ENCODE data around the gene ADA. TPM values are rescaled to one million over a fixed set of nuclear protein-coding genes. Genes with fewer than 3 reads are reported as not detected.
"Not testable (repeated sequence)": the region's sequence is repeated elsewhere in the genome, so short reads cannot be mapped to it uniquely, and the experiment has no call there.

Gene ADA
- total RNA-seq, 4 donors from 2014 or later = 2.2 to 5.1 (median 3.0) TPM

DNA sequence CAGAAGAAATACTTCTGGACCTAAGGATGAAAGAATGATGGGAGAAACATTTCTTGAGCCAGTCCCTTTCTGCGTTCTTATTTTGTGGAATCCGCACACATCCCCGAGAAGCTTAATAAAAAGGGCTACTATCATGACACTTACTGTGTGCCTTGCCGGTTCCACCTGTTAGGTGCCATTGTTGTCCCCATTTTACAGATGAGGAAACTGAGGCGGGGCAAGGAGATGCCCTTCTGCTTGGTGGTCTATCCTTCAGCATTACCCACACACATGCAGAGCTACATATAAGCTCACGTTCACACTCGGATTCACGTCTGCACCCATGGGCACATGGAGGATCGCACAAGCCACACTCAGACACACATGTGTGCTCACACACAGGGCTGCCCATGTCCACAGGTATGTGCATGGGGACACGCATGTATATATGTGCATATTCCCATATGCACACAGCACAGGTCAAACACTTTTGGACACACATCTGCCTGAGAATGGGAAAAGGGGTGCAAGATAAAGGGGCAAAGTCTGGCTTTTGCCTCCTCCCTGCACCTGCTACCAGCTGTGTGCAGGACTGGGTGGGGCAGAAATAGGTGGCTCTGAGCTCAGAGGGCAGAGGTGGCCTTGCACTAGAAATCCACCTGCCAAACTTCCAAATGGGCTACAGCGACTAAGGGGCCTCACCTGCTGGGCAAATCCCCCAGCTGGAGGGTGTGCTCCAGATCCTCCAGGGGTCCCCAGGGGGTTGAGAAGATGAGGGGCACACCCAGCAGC, 30.5 kb upstream of the ADA start:
- ATAC-seq (no peak), DNase-seq (no peak)
- intact Hi-C loops (cut with DNase I; ENCODE audit: low total_unique reads) = loop anchor here (5.0 kb wide), 1 partner anchor 295 kb away; no protein-coding TSS in a partner anchor
- Histone ChIP-seq H3K27ac (no peak overlapping the region), H3K9me3 (no peaks in the 10 kb centered on the region), H3K4me1 (peaks cover 4 to 8% of the 10 kb centered on the region in 2 donors), H3K27me3 (no peaks in the 10 kb centered on the region), H3K36me3 (no peaks in the 10 kb centered on the region), H3K4me3 (no peak overlapping the region)
- TF ChIP-seq, protein P1, sequence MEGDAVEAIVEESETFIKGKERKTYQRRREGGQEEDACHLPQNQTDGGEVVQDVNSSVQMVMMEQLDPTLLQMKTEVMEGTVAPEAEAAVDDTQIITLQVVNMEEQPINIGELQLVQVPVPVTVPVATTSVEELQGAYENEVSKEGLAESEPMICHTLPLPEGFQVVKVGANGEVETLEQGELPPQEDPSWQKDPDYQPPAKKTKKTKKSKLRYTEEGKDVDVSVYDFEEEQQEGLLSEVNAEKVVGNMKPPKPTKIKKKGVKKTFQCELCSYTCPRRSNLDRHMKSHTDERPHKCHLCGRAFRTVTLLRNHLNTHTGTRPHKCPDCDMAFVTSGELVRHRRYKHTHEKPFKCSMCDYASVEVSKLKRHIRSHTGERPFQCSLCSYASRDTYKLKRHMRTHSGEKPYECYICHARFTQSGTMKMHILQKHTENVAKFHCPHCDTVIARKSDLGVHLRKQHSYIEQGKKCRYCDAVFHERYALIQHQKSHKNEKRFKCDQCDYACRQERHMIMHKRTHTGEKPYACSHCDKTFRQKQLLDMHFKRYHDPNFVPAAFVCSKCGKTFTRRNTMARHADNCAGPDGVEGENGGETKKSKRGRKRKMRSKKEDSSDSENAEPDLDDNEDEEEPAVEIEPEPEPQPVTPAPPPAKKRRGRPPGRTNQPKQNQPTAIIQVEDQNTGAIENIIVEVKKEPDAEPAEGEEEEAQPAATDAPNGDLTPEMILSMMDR (IDR thresholded peaks at IDR 0.05 in 4 of 5, conservative IDR thresholded peaks at IDR 0.05 in 1 of 5) = no peak
- no peak for TF ChIP-seq POLR2A (IDR thresholded peaks at IDR 0.05)
- in situ Hi-C loops (cut with MboI; ENCODE audit: low sequenced_read_pairs in 4 of 4) = loop anchor here (5.0 to 10.0 kb wide), 3 partner anchors 183 to 297 kb away; no protein-coding TSS in a partner anchor

DNA sequence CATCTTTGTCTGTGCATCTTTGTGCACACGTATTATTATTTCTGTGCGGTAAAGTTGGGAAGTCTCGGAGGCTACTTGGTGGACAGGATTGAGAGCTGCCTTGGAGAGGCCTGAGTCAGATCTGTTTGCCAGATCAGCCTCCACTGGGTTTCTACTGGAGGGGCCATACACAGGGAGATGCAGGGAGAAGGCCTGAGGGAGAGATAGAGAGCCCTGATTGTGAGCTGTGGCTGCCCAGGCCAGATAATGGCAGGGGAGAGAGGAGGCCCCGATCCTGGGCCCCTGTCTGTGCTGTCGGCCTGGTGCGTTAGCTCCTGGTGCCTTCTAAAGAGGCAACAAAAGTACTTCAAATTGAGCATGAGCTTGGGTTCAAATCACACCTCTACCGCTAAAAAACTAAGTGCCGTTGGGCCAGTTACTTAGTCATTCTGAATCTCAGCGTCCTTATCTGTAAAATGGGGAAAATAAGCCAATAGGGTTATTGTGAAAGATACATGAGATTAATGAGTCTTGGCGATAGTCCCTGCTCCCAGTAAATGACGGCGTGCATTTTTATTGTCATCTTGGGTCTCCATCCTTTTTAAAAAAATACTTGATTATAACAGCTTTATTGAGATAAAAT, 27.6 kb upstream of the ADA start:
- Histone ChIP-seq H3K4me3 (no peak overlapping the region), H3K27me3 (no peaks in the 10 kb centered on the region), H3K9me3 (no peaks in the 10 kb centered on the region), H3K4me1 (no peaks in the 10 kb centered on the region), H3K27ac (no peak overlapping the region), H3K36me3 (no peaks in the 10 kb centered on the region)
- ATAC-seq (no peak), DNase-seq (no peak)
- intact Hi-C loops (cut with DNase I; ENCODE audit: low total_unique reads) = no loop called here
- TF ChIP-seq, protein P1 (IDR thresholded peaks at IDR 0.05 in 4 of 5, conservative IDR thresholded peaks at IDR 0.05 in 1 of 5) = no peak
- in situ Hi-C loops (cut with MboI; ENCODE audit: low sequenced_read_pairs in 4 of 4) = no loop called here

DNA sequence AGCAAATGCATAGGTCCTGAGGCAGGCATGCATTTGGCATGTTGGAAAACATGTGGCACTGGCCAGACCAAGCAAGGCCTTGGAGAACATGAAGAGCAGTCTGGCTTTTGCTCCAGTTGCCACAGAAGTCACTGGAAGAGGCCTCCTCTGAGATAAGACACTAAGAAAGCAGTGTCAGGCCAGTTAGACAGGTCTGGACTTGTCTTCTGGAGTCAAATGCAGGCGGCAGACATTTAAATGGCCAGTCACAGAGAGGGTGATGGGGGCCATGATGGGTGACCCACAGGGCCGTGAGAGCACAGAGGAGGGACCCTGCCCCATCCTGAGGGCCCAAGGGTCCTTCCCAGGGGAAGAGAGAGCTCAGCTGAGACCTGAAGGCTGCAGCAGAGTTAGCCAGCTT, 26.7 kb upstream of the ADA start:
- Histone ChIP-seq H3K27ac (no peak overlapping the region), H3K27me3 (no peaks in the 10 kb centered on the region), H3K9me3 (no peaks in the 10 kb centered on the region), H3K36me3 (no peaks in the 10 kb centered on the region), H3K4me1 (no peaks in the 10 kb centered on the region), H3K4me3 (no peak overlapping the region)
- no peak for ATAC-seq
- in situ Hi-C loops (cut with MboI; ENCODE audit: low sequenced_read_pairs in 4 of 4) = no loop called here
- no peak for TF ChIP-seq POLR2A (IDR thresholded peaks at IDR 0.05)
- TF ChIP-seq, protein P1 (IDR thresholded peaks at IDR 0.05 in 4 of 5, conservative IDR thresholded peaks at IDR 0.05 in 1 of 5) = no peak
- intact Hi-C loops (cut with DNase I; ENCODE audit: low total_unique reads) = no loop called here
- DNase-seq = no peak

DNA sequence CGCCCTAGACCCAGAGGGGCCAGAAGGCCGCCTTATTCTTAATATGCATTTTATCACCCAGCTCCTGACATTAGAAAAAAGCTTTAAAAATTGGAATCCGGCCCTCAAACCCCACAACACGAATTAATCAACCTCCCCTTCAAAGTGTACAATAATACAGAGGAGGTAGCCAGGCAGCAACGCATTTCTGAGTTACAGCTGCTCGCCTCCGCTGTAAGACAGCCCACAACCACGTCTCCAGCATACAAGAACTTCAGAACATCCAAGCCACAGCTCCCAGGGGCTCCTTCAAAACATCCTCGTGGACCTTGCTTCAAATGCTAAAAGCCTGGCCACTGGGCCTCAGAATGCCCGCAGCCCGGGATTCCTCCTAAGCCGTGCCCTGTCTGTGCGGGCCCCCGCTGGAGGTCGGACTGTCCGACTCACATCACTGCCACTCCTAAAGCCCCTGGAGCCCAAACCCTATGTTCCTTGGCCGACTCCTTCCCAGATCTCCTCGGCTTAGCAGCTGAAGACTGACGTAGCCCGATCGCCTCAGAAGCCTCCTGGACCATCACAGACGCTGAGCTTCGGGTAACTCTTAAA, 20.9 kb upstream of the ADA start:
- H3K9me3 ChIP-seq; H3K27me3 ChIP-seq; H3K36me3 ChIP-seq; ATAC-seq; DNase-seq; H3K4me3 ChIP-seq; in situ Hi-C loops (cut with MboI; ENCODE audit: low sequenced_read_pairs in 4 of 4); H3K27ac ChIP-seq; H3K4me1 ChIP-seq; intact Hi-C loops (cut with DNase I; ENCODE audit: low total_unique reads): not testable (repeated sequence)

DNA sequence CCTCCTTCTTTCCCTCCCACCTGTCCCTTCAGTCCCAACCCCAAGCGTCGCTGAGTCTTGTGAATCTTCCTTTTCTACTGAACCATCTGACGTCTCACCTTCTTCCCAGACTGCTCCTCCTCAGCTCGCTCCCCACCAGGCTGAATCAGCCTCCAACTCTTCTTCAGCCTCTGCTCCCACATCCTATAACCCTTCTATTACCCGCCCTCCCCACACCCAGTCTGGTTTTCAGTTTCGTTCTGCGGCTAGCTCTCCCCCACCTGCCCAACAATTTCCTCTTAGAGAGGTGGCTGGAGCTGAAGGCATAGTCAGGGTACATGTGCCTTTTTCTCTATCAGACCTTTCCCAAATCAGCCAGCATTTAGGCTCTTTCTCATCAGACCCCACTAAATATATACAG, 20.0 kb upstream of the ADA start:
- H3K4me1 ChIP-seq; in situ Hi-C loops (cut with MboI; ENCODE audit: low sequenced_read_pairs in 4 of 4); H3K4me3 ChIP-seq; H3K27ac ChIP-seq; intact Hi-C loops (cut with DNase I; ENCODE audit: low total_unique reads); H3K36me3 ChIP-seq; ATAC-seq; DNase-seq; H3K27me3 ChIP-seq; H3K9me3 ChIP-seq: not testable (repeated sequence)

DNA sequence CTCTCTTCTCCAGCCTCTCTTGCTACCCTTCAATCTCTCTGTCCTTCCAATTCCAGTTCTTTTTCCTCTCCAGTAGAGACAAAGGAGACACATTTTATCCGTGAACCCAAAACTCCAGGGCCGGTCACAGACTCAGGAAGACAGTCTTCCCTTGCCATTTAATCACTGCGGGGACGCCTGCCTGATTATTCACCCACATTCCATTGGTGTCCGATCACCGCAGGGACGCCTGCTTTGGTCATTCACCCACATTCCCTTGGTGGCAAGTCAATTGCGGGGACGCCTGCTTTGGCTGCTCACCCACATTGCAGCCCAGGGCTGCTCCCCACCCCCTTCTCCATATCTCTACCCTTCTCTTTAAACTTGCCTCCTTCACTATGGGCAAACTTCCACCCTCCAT, 19.4 kb upstream of the ADA start:
- intact Hi-C loops (cut with DNase I; ENCODE audit: low total_unique reads); H3K27ac ChIP-seq; H3K36me3 ChIP-seq; in situ Hi-C loops (cut with MboI; ENCODE audit: low sequenced_read_pairs in 4 of 4); DNase-seq; H3K27me3 ChIP-seq; H3K4me3 ChIP-seq; H3K4me1 ChIP-seq; H3K9me3 ChIP-seq; ATAC-seq: not testable (repeated sequence)
